Liver (tissue), 3 donors: ENCODE measurements around the gene PDLIM1.

ENCODE experiments used
- FOXA2 ChIP-seq: IDR thresholded peaks from 2 replicates; pipeline ENCODE4 v1.6.1; 2016; ENCODE audit warnings: antibody characterized with exemption
- GABPA ChIP-seq, 2 donors: IDR thresholded peaks in 1 of 2; conservative IDR thresholded peaks in 1 of 2; 2 replicates each; pipeline ENCODE4 v1.6.1; 2016; ENCODE audit warnings: antibody characterized with exemption in 2 of 2, mild to moderate bottlenecking in 1 of 2, moderate library complexity in 1 of 2
- JUND ChIP-seq, 2 donors: IDR thresholded peaks; 2 replicates each; pipeline ENCODE4 v1.6.1; 2016; ENCODE audit warnings: antibody characterized with exemption in 2 of 2
- RAD21 ChIP-seq, 2 donors: IDR thresholded peaks; 2 replicates each; pipeline ENCODE4 v1.6.1; 2016; ENCODE audit warnings: antibody characterized with exemption in 2 of 2, mild to moderate bottlenecking in 2 of 2
- SP1 ChIP-seq: IDR thresholded peaks from 2 replicates; pipeline ENCODE4 v1.6.1; 2018; ENCODE audit warnings: antibody characterized with exemption, mild to moderate bottlenecking
- TAF1 ChIP-seq: conservative IDR thresholded peaks from 2 replicates; pipeline ENCODE4 v1.6.1; 2016; ENCODE audit warnings: antibody characterized with exemption, mild to moderate bottlenecking
- YY1 ChIP-seq: IDR thresholded peaks from 2 replicates; pipeline ENCODE4 v1.6.1; 2016; ENCODE audit warnings: antibody characterized with exemption, mild to moderate bottlenecking
- TF ChIP-seq, protein P1 (sequence below): fragments of 150-350 bp; IDR thresholded peaks from 2 replicates; pipeline ENCODE4 v1.5.1; 2017; ENCODE audit warnings: improper control_type of control experiment, low read depth, low read length; ENCODE audit not compliant: missing input control
- TF ChIP-seq, protein P2 (sequence below): IDR thresholded peaks from 2 replicates; pipeline ENCODE4 v1.6.1; 2016; ENCODE audit warnings: antibody characterized with exemption
- TF ChIP-seq, protein P3 (sequence below): IDR thresholded peaks from 2 replicates; pipeline ENCODE4 v1.6.1; 2016; ENCODE audit warnings: antibody characterized with exemption, mild to moderate bottlenecking
- TF ChIP-seq, protein P4 (sequence below): IDR thresholded peaks from 2 replicates; pipeline ENCODE4 v1.6.1; 2016; ENCODE audit warnings: antibody characterized with exemption
- donor health status: healthy.
- donor health status: healthy.

GRCh38 chr10:95279042-95279820 is 11.6 kb downstream of the PDLIM1 start:
- TF ChIP-seq, protein P1, sequence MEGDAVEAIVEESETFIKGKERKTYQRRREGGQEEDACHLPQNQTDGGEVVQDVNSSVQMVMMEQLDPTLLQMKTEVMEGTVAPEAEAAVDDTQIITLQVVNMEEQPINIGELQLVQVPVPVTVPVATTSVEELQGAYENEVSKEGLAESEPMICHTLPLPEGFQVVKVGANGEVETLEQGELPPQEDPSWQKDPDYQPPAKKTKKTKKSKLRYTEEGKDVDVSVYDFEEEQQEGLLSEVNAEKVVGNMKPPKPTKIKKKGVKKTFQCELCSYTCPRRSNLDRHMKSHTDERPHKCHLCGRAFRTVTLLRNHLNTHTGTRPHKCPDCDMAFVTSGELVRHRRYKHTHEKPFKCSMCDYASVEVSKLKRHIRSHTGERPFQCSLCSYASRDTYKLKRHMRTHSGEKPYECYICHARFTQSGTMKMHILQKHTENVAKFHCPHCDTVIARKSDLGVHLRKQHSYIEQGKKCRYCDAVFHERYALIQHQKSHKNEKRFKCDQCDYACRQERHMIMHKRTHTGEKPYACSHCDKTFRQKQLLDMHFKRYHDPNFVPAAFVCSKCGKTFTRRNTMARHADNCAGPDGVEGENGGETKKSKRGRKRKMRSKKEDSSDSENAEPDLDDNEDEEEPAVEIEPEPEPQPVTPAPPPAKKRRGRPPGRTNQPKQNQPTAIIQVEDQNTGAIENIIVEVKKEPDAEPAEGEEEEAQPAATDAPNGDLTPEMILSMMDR: no peak
- TF ChIP-seq, protein P2, sequence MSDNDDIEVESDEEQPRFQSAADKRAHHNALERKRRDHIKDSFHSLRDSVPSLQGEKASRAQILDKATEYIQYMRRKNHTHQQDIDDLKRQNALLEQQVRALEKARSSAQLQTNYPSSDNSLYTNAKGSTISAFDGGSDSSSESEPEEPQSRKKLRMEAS: peak; percentile 18
- TF ChIP-seq, protein P3, sequence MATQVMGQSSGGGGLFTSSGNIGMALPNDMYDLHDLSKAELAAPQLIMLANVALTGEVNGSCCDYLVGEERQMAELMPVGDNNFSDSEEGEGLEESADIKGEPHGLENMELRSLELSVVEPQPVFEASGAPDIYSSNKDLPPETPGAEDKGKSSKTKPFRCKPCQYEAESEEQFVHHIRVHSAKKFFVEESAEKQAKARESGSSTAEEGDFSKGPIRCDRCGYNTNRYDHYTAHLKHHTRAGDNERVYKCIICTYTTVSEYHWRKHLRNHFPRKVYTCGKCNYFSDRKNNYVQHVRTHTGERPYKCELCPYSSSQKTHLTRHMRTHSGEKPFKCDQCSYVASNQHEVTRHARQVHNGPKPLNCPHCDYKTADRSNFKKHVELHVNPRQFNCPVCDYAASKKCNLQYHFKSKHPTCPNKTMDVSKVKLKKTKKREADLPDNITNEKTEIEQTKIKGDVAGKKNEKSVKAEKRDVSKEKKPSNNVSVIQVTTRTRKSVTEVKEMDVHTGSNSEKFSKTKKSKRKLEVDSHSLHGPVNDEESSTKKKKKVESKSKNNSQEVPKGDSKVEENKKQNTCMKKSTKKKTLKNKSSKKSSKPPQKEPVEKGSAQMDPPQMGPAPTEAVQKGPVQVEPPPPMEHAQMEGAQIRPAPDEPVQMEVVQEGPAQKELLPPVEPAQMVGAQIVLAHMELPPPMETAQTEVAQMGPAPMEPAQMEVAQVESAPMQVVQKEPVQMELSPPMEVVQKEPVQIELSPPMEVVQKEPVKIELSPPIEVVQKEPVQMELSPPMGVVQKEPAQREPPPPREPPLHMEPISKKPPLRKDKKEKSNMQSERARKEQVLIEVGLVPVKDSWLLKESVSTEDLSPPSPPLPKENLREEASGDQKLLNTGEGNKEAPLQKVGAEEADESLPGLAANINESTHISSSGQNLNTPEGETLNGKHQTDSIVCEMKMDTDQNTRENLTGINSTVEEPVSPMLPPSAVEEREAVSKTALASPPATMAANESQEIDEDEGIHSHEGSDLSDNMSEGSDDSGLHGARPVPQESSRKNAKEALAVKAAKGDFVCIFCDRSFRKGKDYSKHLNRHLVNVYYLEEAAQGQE: no peak
- TF ChIP-seq YY1: peak; percentile 26
- TF ChIP-seq, protein P4, sequence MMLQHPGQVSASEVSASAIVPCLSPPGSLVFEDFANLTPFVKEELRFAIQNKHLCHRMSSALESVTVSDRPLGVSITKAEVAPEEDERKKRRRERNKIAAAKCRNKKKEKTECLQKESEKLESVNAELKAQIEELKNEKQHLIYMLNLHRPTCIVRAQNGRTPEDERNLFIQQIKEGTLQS: no peak
- TF ChIP-seq RAD21 (IDR thresholded peaks at IDR 0.05): no peak
- no peak for TF ChIP-seq GABPA (IDR thresholded peaks at IDR 0.05 in 1 of 2, conservative IDR thresholded peaks at IDR 0.05 in 1 of 2)
- no peak for TF ChIP-seq SP1
- no peak for TF ChIP-seq TAF1
- TF ChIP-seq FOXA2: peak; percentile 37
- peak in 1 of 2 donors; percentile 72 for TF ChIP-seq JUND (IDR thresholded peaks at IDR 0.05)
